Activated gamma-delta T cell (primary cell): Measurements from ENCODE around the gene AFAP1.

Experiments used
- DNase-seq: peaks from one replicate; lab custom pipeline; 2025; lab: John Stamatoyannopoulos, UW

AFAP1 gene

GRCh38 chr4:7968262-7968896 is 28.7 kb upstream of the AFAP1 start:
- DNase-seq: no peak

DNA sequence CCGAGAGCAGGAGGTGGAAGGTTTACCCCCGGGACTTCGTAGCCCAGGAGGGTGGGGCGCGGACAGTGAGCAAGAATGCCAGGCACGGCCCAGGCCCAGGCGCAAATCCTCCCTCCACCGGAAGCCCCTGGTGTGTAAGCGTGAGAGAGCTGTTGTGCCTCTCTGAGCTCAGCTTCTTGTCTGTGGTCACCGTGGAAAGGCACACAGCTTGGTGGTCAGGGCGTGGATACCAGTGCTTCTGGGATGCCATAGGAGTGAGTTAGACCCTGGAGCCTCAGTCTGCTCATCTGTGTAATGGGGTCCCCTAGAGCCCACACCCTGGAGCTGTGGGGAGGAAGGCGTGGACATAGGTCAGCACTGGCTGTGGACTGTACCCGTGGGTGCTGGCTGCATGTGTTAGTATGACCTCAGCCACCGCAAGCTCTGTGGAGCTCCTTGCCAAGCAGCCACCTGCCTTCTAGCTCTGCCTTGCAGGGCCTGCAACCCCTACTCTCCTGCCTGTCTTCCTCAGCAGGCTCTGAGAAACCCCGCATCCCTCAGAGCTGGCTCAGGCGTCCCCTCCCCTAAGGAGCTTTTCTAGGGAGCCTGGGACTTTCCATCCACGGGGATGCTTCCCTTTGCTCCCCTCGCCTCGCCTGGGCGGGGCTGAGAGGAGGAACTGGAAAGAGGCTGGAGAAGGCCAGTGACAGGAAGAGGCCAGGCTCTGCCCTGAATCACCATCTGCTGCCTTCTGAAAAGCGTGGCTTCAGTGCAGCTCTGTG is 28.0 kb upstream of the AFAP1 start:
- DNase-seq: no peak

GRCh38 chr4:7967063-7967440 is 27.4 kb upstream of the AFAP1 start:
- no peak for DNase-seq

DNA sequence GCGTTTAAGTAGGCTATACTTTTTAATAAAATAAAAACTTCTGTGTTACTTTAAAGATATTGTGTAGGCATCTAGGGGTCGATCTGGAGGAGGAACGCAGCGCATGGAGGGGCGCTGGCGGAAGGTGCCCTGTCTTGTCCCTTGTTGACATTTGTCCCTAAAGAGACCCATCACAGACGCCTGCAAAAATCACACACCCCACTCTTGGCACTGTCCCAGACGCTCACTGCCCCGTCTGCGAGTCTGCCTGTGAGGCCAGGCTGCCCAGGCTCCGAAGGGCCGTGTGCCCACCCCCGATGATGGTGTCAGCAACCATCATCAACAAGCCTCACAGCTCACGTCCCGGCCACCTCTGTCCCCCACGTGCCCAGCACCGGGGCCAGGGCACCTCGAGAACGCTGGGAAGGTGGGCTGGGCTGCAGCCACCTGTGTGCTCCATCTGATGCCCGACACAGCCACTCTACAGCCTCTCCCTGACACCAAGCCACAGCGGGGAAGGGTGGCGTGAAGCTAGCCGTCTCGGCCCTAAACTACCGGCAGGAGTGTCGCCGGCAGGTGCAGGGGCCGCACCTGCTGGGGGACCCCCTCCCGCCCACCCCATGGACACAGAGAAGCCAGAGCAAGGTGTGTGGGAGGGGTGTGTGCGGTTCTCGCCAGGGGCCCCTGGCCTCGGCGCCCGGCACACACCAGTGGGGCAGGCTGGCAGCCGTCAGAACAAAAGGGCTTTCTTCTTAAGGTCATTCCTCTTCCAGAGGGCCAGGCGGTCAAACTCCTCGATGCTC is 26.8 kb upstream of the AFAP1 start:
- DNase-seq: no peak

- DNase-seq: no peak
Measured at GRCh38 chr4:7964890-7965662, 25.4 kb upstream of the AFAP1 start.

GRCh38 chr4:7964459-7964858 is 24.8 kb upstream of the AFAP1 start:
- no peak for DNase-seq

GRCh38 chr4:7963691-7964090 is 24.0 kb upstream of the AFAP1 start:
- no peak for DNase-seq

GRCh38 chr4:7962609-7963508 is 23.2 kb upstream of the AFAP1 start:
- no peak for DNase-seq

- DNase-seq: no peak
Measured at GRCh38 chr4:7960790-7961655, 21.4 kb upstream of the AFAP1 start.

DNA sequence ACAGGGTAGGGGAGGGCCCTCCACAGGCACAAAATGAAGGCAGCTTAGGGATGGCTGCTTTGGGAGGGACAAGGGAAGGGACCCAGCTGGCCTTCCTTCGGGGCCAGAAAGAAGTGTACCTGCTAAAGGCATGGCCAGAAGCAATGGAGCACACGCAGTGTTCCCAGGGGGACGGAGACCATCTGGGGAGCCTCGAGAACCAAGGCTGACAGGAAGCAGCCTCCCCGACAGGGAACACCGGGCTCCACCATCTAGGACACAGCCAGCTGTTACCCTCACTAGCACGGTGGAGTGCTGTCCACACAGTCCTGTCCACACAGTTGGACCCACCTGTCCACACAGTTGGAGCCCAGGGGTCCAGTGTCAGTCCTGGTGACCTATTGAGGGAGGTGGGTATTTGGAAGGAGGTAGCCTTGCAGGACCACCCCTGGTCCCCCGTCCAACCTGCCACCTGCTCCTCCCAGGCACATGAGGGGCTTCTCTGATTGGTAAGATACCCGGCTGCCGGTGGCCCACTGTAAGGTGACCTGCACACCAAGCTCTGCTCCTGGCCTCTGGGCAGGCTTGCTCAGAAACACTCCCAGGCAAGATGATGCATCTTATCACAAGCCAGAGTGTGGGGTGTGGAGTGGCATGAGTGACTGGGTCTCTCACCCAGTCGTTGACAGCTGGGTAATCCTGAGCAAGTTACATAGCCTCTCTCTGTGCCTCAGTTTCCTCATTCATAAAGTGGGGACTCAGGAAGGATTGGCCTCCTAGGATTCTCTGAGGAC is 20.5 kb upstream of the AFAP1 start:
- DNase-seq: no peak

- DNase-seq: no peak
Measured at GRCh38 chr4:7959078-7959477, 19.4 kb upstream of the AFAP1 start.

DNA sequence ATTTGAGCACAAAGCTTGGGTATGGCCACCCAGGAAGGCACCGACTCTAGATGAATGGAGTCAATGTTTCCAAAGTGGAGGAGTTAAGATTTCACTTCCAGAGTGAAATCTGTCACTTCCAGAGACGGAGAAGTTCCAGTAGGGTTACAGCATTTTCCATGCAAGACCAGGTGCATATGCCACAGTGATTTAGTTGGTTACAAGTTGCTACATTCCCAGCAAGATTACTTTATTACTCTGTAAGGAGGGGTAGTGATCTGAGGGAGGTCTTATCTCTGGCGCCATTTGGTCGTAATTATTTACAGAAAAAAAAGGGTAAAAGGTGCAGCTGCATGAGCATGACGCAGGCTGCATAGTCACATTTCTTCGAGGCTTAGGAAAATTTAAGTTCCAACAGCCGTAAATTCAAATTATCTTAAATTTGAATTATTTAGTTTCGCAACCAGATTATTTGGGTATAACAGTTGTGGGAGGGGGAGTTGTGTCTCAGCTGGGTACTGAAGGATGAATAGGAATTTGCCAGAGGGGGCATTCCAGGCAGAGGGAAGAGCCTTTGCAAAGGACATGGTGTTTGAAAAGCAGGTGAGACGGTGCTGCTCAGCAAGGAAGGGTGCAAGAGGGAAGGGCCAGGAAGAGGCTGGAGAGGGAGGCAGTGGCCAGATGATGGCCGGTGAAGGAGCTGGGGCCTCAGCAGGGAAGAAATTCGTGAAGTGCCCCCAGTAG is 17.4 kb upstream of the AFAP1 start:
- DNase-seq: no peak

GRCh38 chr4:7956270-7956808 is 16.7 kb upstream of the AFAP1 start:
- no peak for DNase-seq

DNA sequence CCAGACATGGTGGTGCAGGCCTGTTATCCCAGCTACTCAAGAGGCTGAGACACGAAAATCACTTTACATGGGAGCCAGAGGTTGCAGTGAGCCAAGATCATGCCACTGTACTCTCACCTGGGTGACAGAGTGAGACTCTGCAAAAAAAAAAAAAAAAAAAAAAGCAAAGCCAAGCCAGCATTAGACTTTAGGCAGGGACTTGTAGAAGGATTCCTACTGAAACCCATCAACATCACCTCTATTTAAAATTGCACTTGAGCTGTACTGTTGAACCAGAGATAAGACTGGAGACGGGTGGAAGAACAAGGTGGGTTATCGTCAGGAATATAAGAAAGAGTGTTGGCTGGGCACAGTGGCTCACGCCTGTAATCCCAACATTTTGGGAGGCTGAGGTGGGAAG is 15.7 kb upstream of the AFAP1 start:
- DNase-seq: no peak

DNA sequence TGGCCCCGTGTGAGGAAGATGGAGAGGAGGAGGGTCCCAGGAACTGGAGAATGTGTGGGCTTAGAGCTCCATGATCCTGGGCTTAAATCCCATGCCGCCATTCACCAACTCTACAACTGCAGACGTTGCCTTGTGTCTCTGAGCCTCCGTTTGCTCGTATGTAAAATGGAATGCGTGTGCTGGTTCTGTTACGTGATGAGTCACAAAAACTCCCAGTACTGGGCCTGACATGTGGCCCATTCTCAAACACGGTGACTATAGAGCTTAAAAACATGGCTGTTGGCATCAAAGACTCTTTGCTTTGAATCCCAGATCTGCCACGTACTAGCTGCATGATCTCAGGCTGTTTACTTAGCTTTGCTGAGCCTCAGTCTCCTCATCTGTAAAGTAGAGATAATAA is 13.0 kb upstream of the AFAP1 start:
- DNase-seq: no peak

GRCh38 chr4:7950301-7951092 is 10.8 kb upstream of the AFAP1 start:
- DNase-seq: no peak

GRCh38 chr4:7949759-7950158 is 10.1 kb upstream of the AFAP1 start:
- DNase-seq: no peak

DNA sequence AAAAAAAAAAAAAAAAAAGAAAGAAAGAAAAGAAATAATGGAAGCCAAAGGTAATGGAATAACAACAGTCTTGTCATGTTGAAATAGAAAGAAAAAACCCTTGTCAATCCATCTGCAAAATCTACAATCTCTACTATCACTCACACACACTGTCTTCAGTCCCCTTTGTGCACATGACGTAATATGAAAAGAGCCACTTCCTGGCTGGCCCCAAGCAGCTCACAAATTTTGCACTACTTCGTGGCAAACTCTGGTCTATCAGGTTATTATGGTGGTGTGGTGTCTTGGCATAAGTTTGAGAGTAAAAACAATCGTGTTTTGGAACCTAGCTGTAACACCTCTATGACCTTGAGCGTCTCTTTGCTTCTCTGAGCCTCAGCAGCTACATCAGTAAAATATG is 8.3 kb upstream of the AFAP1 start:
- DNase-seq: no peak
